DMS79 (cell line): Measurements from ENCODE around the gene SYNE1.
"Not testable (repeated sequence)": the region's sequence is repeated elsewhere in the genome, so short reads cannot be mapped to it uniquely, and the experiment has no call there.

Source experiments
- DNase-seq: peaks from one replicate; lab custom pipeline; 2025; lab: John Stamatoyannopoulos, UW

SYNE1 gene

GRCh38 chr6:152096863-152097496, 540.2 kb downstream of the SYNE1 start:
- no peak for DNase-seq

GRCh38 chr6:152094992-152095592, 542.1 kb downstream of the SYNE1 start:
- DNase-seq: no peak

GRCh38 chr6:152094276-152094675, 542.9 kb downstream of the SYNE1 start:
- DNase-seq: no peak

- no peak for DNase-seq
These were observed 543.5 kb downstream of the SYNE1 start for GRCh38 chr6:152093711-152094110.

- DNase-seq: no peak
These were observed 545.3 kb downstream of the SYNE1 start for GRCh38 chr6:152091851-152092341.

GRCh38 chr6:152091201-152091600, 546.0 kb downstream of the SYNE1 start:
- no peak for DNase-seq

- DNase-seq: no peak
These were observed 547.2 kb downstream of the SYNE1 start for GRCh38 chr6:152089992-152090391.

- no peak for DNase-seq
These were observed 549.5 kb downstream of the SYNE1 start for GRCh38 chr6:152087701-152088100.

- DNase-seq: no peak
These were observed 550.1 kb downstream of the SYNE1 start for GRCh38 chr6:152087096-152087495.

- DNase-seq: no peak
These were observed 550.8 kb downstream of the SYNE1 start for GRCh38 chr6:152086223-152086873.

GRCh38 chr6:152085451-152085921, 551.7 kb downstream of the SYNE1 start:
- DNase-seq: no peak

GRCh38 chr6:152078804-152079203, 558.4 kb downstream of the SYNE1 start:
- DNase-seq: no peak

GRCh38 chr6:152078001-152078400, 559.2 kb downstream of the SYNE1 start:
- DNase-seq: no peak

- not testable (repeated sequence) for DNase-seq
These were observed 560.9 kb downstream of the SYNE1 start for GRCh38 chr6:152076242-152076641.

- no peak for DNase-seq
These were observed 565.3 kb downstream of the SYNE1 start for GRCh38 chr6:152071843-152072242.
